ENCODE data around the gene ANO10.
"Not testable (repeated sequence)": the region's sequence is repeated elsewhere in the genome, so short reads cannot be mapped to it uniquely, and the experiment has no call there.

The ANO10 gene

GRCh38 chr3:43369404-43370292 lies 252.2 kb downstream of the ANO10 start:
- DNase-seq, result peak; percentile 64

DNA sequence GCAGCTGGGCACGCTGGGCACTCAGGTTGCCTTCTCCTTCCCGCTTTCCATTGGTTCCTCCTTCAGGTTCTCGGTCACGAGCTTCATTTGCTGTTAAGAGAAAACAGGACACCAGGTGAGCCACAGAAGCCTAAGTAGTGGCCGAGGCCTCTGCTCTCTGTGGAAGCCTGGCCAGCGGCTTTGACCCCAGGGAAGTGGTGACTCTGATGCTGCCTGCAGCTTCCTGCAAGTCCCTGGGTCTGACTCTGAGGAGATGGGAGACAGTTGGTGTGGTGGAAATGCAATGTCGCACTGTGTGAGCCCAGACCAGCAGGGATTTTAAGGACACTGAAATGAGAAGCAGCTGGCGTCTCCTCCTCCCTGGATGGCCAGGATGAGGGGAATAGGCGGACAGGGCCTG lies 254.9 kb downstream of the ANO10 start:
- no peak for DNase-seq

- DNase-seq, result no peak
These were observed 255.3 kb downstream of the ANO10 start for GRCh38 chr3:43366481-43366880.

DNA sequence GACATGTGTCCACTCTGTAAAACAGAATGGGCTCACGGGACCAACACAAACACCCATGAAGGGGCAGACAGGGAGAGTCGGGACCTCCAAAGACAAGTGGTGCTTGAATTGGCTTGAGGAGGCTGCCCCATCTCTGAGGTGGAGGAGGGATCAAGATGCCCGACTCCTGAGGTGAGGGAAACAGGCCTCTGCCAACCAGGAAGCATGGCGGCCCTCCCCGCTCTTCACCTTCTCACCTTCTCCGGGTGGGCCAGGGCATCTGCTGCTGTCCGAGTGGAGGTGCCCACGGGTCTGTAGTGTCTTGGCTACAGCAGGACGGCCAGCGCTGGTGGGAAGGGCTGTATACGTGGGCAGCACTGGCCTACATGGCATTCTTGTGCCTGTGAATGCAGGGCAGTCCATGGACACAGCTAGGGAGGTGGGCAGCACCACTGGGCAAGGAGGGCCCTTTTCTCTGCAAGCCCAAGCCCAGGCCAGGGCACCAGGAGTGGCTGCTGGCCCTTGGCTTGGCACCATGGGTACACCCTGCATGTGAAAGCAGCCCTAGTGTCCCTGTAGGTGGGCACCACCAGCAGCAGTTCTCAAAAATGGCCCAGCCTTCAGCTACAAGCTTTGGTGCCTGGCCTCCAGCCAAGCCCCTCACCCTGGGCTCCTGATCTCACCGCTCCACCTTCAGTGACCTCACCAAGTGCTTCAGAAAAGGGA lies 256.1 kb downstream of the ANO10 start:
- no peak for DNase-seq

DNA sequence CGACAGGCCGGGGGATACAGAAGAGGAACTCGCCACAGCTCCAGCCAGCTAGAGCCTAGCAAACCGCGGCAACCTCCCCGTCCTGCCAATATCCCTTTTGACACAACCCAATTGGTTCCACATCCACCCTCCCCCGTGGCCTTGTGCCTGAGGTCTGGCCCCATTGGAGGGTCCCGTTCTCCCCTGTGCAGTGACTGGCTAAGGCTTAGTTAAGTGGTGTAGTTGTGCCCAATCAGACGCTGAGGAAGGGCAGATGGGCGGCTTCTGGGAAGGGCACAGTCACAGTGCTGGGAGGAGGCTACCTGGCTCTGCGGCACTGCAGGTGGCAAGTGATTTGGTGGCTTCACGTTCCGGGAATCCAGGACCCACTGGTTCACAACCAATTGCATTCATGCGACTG lies 256.9 kb downstream of the ANO10 start:
- DNase-seq, result no peak

DNA sequence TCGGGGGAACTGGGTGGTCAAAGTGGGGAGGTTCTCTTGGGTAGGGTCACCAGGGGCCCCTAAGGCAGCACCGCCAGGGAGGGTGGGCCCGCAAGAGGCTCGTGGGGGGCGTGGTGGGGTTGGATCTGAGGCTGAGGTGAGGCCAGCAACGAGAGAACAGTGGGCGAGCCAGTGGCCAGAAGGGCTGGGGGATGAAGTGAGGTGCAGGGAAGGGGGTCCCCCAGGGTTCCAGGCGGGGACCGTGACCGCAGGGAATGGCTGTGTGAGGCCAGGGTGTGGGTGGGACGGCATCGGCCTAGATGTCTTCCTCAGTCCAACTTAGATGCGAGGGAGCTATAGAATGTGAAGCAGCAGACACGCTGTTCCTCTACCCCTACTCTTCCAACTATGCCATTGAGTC lies 257.3 kb downstream of the ANO10 start:
- no peak for DNase-seq

DNA sequence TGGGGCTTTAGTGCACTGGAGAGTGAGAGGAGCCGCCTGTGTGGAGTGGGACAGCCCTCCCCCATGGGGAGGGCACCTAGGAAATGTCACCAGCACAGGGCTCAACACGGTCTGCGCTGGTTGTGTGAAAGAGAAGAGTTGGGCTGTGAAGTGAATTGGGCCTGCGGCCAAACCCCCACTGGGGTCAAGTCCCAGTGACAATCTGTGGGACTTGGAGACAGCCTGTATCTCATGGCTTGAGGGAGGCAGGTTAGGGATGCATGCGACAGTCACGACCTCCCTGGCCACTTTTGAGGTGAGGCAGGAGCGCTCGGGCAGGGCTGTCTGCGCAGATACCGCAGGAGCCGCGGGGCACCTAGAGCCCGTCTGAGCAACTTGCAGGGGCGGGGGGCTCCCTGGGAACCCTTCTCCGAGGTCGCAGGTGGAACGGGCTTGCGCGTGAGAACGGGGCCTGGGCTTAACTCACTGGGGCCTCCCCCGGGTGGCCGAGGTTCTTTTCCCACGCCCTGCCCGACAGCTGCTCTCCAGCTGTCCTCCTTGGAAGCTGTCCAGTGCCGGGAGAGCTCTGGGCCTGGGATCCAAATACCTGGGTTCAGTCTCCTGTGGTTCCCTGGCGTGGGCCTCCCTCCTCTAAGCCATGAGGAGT lies 258.1 kb downstream of the ANO10 start:
- DNase-seq, result no peak

DNA sequence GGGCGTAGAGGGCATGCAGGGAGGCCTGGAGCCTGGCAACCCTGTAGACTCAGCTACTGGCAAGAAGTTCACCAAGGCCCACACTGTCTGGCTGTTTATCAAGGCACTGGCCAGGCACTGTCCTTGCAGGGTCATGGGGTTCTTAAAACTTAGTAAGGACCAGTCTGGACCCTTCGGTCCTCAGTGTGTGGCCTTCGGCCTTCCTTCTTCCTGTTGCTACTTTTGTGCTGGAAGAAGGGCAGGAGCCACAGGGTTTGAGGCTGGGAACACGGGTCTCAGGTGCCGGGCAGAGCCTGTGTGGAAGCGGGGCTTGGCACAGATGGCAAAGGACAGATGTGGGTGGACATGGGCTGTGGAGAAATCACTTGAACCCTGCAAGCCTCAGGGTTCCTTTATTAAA lies 258.9 kb downstream of the ANO10 start:
- DNase-seq, result no peak

GRCh38 chr3:43362183-43362582 lies 259.6 kb downstream of the ANO10 start:
- DNase-seq, result no peak

- DNase-seq, result no peak
These were observed 260.7 kb downstream of the ANO10 start for GRCh38 chr3:43361077-43361476.

DNA sequence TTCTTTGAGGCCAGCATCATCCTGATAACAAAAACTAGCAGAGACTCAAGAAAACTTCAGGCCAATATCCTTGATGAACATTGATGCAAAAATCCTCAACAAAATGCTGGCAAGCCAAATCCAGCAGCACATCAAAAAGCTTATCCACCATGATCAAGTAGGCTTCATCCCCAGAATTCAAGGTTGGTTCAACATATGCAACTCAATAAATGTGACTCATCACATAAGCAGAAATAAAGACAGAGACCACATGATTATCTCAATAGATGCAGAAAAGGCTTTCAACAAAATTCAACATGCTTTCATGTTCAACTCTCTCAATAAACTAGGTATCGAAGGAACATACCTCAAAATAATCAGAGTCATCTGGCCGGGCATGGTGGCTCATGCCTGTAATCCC lies 265.8 kb downstream of the ANO10 start:
- not testable (repeated sequence) for DNase-seq

- no peak for DNase-seq
These were observed 267.7 kb downstream of the ANO10 start for GRCh38 chr3:43353923-43354670.

- no peak for DNase-seq
These were observed 268.4 kb downstream of the ANO10 start for GRCh38 chr3:43353393-43353792.

DNA sequence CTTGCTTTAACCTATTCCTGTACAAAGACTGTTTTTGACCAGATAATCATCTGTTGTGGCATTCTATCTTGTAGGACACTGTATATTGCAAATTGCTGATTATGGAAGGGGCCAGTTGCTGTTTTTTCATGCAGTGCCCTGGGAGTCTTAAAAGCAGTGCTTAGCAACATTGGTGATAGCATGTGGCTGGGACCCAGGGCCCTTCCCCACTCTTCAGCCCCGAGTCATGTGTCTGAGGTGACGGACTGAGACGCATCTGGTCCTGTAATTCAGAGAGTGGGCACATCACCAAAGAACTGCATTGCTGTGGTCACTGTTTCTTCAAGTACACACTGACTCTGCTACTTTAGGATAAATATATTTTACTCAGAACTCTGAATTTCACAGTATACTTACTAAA lies 272.1 kb downstream of the ANO10 start:
- peak; percentile 74 for DNase-seq

GRCh38 chr3:43348852-43349574 lies 272.8 kb downstream of the ANO10 start:
- no peak for DNase-seq

DNA sequence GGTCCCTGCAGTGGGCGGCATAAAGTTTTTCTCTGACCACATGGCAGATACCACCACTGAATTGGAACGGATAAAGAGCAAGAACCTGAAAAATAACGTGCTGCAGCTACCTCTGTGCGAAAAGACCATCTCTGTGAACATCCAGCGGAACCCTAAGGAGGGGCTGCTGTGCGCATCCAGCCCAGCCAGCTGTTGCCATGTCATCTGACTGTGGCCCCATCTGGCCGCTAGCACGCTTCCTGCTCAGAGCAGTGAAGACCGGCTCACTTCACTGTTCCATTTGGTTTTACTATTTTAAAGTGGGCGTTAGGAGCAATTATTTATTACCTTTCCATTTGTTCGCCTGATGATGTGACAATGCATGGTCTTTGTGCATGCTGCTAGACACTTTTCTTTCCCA lies 273.5 kb downstream of the ANO10 start:
- no peak for DNase-seq

GRCh38 chr3:43347774-43348173 lies 274.0 kb downstream of the ANO10 start:
- no peak for DNase-seq

GRCh38 chr3:43346978-43347749 lies 274.6 kb downstream of the ANO10 start:
- no peak for DNase-seq

DNA sequence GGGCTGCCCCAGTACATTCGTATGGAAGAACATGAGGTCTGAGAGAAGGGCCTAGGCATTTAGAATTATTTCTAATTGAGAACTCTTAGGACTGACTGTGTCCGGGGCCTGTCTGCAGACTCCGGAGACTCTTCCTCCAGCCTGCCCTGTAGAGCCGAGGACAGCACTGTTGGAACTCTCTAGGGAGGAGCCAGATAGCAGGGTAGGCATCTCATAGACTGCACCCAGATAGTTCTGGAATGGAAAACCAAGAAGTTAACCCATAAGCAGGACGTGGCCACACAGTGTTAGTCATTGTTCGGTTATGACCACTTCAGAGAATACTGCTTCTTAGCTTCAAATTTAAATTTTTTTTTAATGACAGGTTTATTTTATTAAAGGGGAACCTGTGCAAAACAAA lies 275.9 kb downstream of the ANO10 start:
- no peak for DNase-seq

DNA sequence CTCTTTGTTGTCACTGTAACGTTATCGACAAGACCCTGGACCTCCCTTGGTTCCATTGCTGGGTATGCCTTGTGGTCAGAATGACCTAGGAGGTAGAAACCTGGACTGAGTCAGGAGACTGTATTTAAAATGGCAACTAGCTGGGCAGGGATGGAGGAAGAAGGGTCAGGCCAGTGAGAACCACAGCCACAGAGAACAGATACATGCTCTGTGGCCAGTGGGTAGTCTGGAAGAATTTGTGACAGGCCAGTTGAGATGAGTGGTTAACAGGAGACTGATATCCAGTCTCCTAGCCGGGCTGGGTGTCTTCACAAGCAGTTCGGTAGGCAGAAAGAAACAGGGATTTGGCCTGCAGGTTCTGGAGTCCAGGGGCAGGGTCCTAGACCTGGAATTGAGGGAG lies 276.6 kb downstream of the ANO10 start:
- no peak for DNase-seq

DNA sequence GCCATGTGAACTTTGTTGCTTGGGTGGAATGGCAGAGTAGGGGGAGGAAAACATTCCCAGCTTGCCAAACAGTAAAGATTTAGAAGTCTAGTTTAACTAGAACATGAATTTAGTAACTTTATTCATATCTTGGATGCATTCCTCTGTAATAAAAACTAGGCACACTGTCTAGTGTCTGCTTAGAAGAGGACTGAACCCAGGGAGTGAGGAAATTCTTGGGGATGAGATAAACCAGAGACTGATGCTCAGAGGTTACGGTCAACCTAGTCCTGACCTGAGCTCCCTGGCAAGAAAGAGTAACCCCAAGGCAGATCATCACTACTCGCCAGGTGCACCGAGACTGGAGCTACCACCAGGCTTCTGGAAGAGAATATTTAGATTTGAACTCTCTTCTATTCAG lies 277.3 kb downstream of the ANO10 start:
- no peak for DNase-seq

DNA sequence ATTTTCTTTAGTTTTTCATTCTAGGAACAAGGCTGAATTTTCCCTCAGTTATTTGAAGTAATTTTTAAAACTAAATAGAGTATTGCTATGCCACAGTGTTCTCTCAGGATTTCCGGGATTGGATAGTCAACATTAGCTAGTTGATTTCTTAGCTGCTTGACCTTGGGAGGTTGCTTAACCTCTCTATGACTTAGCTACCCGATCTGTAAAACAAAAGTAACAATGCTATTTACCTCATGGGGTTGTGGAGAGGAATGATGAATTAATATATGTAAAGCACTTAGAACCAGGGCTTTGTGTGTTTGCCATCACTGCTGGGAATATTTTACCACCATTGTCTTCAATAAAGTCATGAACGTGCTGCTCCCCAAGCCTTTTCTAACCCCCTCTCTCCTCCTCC lies 278.0 kb downstream of the ANO10 start:
- DNase-seq, result no peak

Measured in hematopoietic multipotent progenitor cell treated with erythropoietin and hydrocortisone succinate and interleukin-3 and kit ligand, for 4 days (in vitro differentiated cells).